SHP77 (cell line): ENCODE measurements around the gene SIK3.

Experiments
- DNase-seq, 2 experiments: peaks; one replicate each; lab custom pipeline; 2025; lab: John Stamatoyannopoulos, UW

The SIK3 gene

DNA sequence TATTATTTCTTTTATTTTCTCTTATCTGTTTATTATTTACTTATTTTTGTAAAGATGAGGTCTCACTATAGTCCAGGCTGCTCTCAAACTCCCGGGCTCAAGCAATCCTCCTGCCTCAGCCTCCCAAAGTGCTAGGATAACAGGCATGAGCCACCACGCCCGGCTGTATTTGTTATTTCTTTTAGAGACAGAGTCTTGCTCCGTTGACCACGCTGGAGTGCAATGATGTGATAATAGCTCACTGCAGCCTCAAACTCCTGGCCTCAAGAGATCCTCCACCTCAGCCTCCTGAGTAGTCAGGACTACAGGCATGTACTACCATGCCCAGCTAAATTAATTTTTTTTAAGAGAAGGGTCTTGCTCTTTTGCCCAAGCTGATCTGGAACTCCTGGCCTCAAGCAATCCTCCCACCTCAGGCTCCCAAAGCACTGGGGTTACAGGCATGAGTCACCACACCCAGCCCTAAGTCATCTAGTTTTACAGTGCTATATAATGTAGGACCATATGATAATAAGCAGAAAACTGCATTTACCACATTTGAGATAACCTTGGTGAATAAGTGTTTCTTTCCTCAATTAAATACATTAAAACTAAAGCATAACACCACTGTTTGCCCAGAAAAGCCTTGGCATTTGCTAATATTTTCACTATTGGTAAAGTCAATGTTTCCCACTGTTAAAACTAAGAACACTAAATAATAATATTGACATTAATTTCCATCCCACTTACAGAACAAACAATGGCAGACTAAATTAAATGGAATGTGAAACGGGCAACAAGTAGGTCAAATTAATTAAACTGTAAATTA lies 127.5 kb downstream of the SIK3 start:
- no peak for DNase-seq

DNA sequence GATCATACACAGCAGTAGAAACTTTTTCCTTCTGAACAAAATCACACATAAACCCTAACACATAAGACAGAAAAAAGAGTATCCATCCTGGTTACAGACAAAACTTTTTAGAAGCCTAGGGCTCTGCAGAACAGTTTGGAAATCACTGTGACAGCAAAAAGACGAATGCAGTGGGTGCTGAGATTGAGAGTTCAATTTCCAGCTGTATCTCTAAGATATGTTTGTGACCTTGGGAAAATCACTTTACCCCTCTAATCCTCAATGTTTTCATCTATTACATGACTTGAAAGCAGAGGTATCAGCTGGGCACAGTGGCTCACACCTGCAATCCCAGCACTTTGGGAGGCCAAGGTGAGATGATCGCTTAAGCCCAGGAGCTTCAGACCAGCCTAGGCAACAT lies 128.5 kb downstream of the SIK3 start:
- DNase-seq, result no peak

DNA sequence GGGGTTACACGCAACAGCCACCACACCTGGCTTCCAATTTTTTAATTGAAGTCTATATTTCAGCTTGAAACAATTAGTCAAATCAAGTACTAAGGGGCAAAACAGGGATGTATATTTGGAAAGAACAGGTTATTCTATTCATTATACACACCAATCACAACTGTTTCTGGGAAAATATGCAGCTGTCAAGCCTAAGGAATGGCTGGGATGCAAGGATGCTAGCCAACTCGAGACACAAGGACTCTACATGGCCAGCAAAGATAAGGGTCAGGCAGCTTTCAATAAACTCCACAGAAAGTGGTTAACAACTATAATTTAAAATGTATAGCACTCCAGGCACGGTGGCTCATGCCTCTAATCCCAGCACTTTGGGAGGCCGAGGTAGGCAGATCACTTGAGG lies 134.0 kb downstream of the SIK3 start:
- DNase-seq, result no peak

DNA sequence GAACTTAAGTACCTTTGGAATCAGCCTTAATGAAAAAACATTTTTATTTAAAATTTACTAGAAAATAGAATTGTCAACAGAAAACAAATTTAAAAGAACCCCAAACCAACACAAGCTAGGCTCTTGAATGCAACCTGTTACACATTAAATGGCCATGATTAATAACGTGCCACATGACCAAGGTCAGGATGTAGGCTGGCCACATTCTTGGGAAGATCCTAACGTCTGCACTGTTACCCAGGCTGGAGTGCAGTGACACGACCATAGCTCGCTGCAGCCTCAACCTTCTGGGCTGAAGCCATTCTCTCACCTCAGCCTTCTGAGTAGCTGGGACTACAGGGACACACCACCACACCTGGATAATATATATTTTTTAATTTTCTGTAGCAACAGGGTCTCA lies 134.4 kb downstream of the SIK3 start:
- no peak for DNase-seq

DNA sequence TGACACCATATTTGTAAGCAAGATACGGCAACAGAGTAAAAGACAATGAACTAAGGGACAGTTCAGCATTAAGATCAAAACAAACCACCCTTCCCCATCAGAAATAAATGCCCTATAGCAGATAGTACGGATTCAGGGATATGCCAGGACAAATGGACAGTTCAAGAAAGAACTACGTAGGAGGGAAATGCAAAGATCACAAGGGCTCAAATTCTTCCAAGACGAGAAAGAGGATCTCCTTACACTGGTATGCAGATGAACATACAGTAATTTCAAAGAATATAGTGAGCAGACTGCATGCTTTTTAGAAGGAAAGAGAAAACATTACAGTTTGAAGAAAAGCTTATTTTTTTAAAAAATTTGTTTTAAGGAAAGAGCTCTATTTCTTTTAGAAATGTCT lies 136.1 kb downstream of the SIK3 start:
- no peak for DNase-seq

DNA sequence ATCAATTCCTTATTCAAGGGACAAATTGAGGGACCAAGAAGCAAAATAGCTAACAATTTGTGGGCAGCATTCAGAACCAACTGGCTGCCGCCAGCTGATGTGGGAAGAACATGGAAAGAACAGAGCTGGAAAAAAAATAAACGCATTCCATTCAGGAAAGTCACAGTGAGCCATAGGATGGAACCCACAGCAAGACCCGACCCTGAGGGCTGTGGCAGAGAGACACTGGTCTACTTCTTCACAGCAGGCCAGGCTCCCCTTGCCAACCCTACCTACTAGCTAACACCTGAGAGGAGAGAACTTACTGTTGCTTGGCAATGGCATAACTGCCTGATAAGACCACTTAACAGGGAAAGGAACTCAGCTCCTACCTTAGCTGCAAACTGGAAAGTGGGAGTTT lies 137.3 kb downstream of the SIK3 start:
- DNase-seq, result no peak

GRCh38 chr11:116958246-116958645 lies 140.0 kb downstream of the SIK3 start:
- no peak for DNase-seq

DNA sequence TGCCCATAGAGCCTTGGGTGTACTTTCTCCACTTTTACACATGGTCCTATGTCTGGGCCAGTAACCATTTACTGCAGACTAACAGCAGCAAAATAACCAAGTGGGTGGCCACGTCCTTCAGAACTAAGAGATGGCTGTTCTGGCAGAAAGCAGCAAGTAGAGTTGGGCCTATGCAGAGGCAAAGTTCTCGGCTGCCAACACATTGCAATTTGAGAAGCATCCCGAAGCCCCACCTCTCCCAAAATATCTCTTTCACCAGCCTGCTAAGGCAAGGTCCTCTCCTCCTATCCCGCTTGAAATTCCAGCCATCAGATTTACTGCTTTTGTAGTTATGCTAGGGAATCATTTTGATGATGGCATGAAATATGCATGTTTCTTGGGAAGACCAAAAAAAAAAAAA lies 142.3 kb downstream of the SIK3 start:
- no peak for DNase-seq

DNA sequence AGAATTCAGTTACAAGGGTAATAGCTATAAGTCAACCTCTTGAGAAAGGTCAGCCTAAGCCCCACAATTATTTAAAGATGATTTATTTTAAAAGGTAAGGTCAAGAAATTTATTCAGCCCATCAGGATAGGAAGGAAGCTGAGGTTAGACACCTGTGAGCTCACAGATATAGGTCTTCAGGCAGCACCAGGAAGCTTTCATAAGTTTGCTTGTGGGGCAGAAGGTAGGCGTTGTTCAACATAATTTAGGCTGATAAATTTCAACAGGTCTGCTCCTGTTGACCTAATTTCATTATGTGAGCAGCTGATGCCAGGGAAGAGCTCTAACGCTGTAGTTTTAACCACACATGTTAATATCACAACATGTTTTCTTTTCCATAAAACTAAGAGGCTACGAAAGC lies 142.7 kb downstream of the SIK3 start:
- no peak for DNase-seq

DNA sequence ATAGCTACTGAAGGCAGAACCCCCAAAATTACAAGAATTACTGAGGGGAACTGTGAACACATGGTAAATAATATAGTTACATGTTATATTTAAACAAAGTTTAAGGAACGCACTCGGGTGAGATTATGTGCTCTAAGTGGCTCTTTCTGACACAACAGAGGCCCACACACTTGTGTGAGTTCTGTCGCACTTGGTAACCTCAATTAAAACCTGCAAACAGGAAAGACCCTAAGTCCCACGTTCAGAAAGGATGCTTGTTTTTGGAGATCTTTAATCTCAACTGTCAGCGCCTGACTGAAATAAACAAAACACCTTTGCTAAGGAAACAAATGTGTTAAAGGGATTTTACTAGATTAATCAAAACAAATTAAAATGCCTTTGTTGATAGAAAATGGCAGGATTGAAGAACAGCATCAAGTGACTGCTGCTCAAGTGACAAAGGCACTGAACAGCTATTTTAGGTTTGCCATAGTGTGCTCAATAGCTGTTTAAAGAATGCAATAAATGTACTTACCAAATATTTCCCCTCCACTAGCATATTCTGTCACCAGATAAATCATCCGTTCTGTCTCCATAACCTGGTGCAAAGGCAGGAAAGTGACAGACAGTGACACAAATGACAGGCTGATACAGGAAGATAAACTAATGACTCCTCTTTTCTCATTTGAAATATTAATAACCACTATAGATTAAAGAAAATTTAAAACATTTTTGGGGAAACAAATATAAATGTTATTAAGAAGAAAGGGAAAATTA lies 144.5 kb downstream of the SIK3 start:
- no peak for DNase-seq

GRCh38 chr11:116951762-116952161 lies 146.5 kb downstream of the SIK3 start:
- no peak for DNase-seq

DNA sequence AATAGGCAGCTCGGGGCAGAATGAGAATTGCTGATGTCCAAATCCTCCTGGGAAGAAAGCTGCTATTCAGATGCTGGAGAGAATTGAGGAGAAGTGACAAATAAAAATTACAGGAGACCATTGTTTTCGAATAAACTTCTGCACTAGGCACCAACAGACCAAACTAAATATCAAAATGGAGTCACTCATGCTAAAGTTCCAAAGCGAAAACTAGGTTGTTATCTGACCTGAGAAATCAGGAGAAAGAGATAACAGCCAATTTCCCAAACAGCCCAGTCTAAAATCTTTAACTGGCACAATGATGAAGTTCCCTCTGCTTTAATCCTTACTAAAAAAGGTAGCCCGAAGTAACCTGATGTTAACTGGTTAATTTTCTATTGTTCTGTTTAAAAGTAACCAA lies 148.0 kb downstream of the SIK3 start:
- no peak for DNase-seq

- no peak for DNase-seq
These were observed 149.8 kb downstream of the SIK3 start for GRCh38 chr11:116948391-116948790.

GRCh38 chr11:116946414-116946813 lies 151.8 kb downstream of the SIK3 start:
- DNase-seq, result no peak

GRCh38 chr11:116939499-116939898 lies 158.7 kb downstream of the SIK3 start:
- DNase-seq, result no peak

DNA sequence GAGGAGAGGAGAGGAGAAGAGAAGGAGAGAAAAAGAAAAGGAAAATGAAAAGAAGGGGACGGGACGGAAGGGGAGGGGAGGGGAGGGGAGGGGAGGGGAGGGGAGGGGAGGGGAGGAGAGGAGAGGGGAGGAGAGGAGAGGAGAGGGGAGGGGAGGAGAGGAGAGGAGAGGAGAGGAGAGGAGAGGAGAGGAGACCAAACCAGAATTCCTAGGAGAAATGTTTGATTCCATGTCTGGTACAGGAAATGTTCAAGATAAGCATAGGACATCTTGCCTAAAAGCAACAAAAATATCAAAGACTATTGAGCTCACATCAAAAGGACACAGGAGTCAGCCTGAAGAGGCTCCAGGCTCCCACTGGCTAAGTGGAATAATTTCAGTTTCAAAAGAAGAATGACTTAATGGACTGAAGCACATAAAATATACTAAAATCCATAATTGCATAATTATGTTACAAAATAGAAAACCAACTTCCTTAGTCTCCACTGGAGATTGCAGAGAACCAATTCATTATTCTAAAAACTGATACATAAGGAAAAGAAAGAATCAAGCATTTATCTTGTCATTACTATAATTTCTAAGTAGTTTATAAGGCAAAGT lies 159.7 kb downstream of the SIK3 start:
- DNase-seq, result no peak

GRCh38 chr11:116936754-116937446 lies 161.3 kb downstream of the SIK3 start:
- DNase-seq, result no peak

- DNase-seq, result no peak
These were observed 162.7 kb downstream of the SIK3 start for GRCh38 chr11:116935514-116935913.

DNA sequence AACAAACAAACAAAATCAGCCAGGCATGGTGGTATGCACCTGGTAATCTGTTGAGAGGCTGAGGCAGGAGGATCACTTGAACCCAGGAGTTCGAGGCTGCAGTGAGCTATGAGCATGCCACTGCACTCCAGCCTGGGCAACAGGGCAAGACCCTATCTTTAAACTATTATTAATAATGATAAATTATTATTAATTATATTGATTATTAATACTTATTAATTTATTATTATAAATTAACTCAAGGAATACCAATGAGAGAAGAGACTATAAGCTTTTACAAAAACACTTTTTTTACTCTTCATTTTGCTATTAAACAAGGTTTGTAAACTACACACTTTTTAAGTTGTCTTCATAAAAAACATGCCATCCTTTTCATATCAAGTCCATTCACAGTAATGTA lies 163.1 kb downstream of the SIK3 start:
- DNase-seq, result no peak

GRCh38 chr11:116933961-116934360 lies 164.3 kb downstream of the SIK3 start:
- no peak for DNase-seq

DNA sequence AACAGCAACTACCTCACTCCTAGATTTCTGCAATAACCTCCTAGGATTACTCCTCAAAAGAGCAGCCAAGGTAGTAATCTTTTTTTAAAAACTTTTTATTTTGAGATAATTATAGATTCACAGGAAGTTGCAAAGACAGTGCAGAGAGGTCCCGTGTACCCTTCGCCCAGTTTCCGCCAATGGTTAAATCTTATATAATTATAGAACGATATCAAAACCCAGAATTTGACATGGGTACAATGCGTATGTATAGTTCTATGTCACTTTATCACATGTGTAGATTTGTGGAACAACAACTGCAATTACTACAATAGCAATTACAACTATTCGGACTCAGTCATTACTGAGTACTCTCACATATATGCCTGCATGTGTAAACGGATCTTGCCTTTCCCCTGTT lies 166.0 kb downstream of the SIK3 start:
- DNase-seq, result no peak

DNA sequence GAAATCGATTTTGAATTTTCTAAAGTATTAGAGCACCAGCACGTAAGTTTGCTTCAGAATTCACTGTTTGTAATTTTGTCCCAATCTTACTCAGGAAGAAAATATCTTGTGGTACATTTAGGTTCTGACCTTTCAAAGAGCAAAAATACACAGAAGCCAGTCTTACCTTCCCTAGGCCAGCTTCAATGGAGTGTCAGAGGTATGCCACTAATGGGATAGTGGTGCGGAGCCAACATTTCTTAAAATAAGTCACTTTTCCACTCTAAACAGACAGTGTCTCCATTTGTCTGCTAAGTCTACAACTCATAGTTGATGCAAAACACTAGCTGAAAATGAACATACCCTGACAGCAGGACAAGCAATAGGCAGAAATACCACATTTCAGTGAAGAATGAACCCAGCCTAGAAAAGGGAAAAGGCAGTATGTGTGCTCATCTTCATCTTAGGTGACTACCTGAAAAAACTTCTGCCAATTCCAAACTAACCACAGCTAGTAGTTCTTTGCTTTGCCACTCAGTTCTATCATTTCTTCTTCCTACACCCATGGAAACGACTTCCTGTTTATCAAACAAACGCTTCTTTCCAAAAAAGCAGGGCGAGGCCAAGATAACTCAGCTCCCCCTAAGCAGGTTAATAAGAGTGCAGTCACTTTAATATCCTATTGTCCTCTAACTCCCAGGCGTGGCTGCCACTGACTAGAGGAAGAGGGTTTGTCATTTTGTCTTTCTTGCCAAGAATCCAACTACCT lies 166.8 kb downstream of the SIK3 start:
- no peak for DNase-seq
